Adrenal gland (tissue), 12 donors: ENCODE results near the gene PRDM16. TPM values are rescaled to one million over a fixed set of nuclear protein-coding genes. Genes with fewer than 3 reads are reported as not detected.

Source experiments
- DNase-seq, 7 donors: peaks; one replicate each; pipeline ENCODE4 v3.0.0-alpha.2; 2019 to 2020
- H3K27ac ChIP-seq, 5 donors: fragments of 200-600 bp; sonication (generic) in 4 of 5; 1 replicate in 3 of 5; 2 replicates in 2 of 5; pipeline versions ENCODE4 v1.5.1 to v1.8.0; 2016 to 2020; ENCODE audit warnings: mild to moderate bottlenecking in 1 of 5
- H3K27me3 ChIP-seq: fragments of 200-600 bp; 2 replicates; pipeline ENCODE4 v1.8.0; 2021
- H3K36me3 ChIP-seq, 2 donors: fragments of 200-600 bp; replicated peaks in 1 of 2; 1 replicate in 1 of 2; 2 replicates in 1 of 2; pipeline versions ENCODE4 v1.5.1 to v1.8.0; 2018 to 2022
- H3K4me1 ChIP-seq, 2 donors: fragments of 200-600 bp; replicated peaks in 1 of 2; 1 replicate in 1 of 2; 2 replicates in 1 of 2; pipeline versions ENCODE4 v1.5.1 to v1.8.0; 2018 to 2021
- H3K4me3 ChIP-seq, 4 donors: fragments of 200-600 bp; sonication (generic) in 3 of 4; one replicate each; pipeline ENCODE4 v1.5.1; 2016 to 2018
- H3K9me3 ChIP-seq, 3 donors: fragments of 200-600 bp; sonication (generic) in 1 of 3; replicated peaks in 1 of 3; 1 replicate in 2 of 3; 2 replicates in 1 of 3; pipeline versions ENCODE4 v1.5.1 to v1.8.0; 2016 to 2021
- CTCF ChIP-seq, 6 experiments: fragments of 450-650 bp in 4 of 6; fragments of 200-600 bp in 2 of 6; sonication (generic) in 1 of 6; IDR thresholded peaks; 1 replicate in 5 of 6; 2 replicates in 1 of 6; pipeline versions ENCODE4 v1.5.1 to v1.8.0; 2016 to 2021; ENCODE audit warnings: antibody characterized with exemption in 6 of 6, mild to moderate bottlenecking in 2 of 6, moderate library complexity in 1 of 6
- POLR2A ChIP-seq, 2 donors: fragments of 450-650 bp; IDR thresholded peaks; one replicate each; pipeline ENCODE4 v1.6.1; 2017; ENCODE audit warnings: antibody characterized with exemption in 2 of 2, mild to moderate bottlenecking in 2 of 2, moderate library complexity in 1 of 2
- WGBS, 4 donors: extraction: QIAGEN DNeasy Blood & Tissue Kit in 2 of 4; methylation state at CpG; one replicate each; pipeline versions ENCODE4 v1.1.5 to v1.1.7; 2013 to 2017; 5-methylcytosine and 5-hydroxymethylcytosine counted together
- intact Hi-C, 2 donors: fragments of 100-400 bp; cut with DNase I; formaldehyde crosslinking; loops; one replicate each; pipeline versions ENCODE4 v1.14.1 to v1.15.0; 2022 to 2023
- polyA plus RNA-seq, 3 donors: library from polyadenylated mRNA; stranded (reverse); fragments of 200-250 nt in 2 of 3; fragments of 350-450 nt in 1 of 3; fragmentation: Illumina TruSeq in 1 of 3; extraction: RNeasy Lipid Tissue Mini Kit (QIAGEN cat#74804) in 1 of 3; gene quantifications; one replicate each; pipeline ENCODE4 v1.2.3, GENCODE V29; 2013 to 2014
- total RNA-seq, 9 donors: library from RNA; depleted of rRNA in 4 of 9; stranded (reverse); fragments of >200 nt in 4 of 9; fragments of 120-200 nt in 1 of 9; fragmentation: NEBNext Ultra II Directional in 1 of 9; extraction: Animal tissue kit (Norgen Biotek cat#: 25700) in 1 of 9; gene quantifications; one replicate each; pipeline versions ENCODE4 v1.1.0 to v1.2.4, GENCODE V29; 2013 to 2023
- donor health status: healthy with polysubstance abuse.
- donor health status: Bipolar disorder and iron deficiency.
- donor health status: DM: yes; HTN: yes; CAD: no.
- donor health status: DM: no; HTN: no; CAD: no.
- donor health status: DM: no; HTN: no; CAD: no.
- donor health status: DM: yes; HTN: yes; CAD: no.

PRDM16 gene
- total and polyA plus RNA-seq, 12 donors: 0.04 to 2.8 (median 0.61) TPM; not detected in 1

DNA sequence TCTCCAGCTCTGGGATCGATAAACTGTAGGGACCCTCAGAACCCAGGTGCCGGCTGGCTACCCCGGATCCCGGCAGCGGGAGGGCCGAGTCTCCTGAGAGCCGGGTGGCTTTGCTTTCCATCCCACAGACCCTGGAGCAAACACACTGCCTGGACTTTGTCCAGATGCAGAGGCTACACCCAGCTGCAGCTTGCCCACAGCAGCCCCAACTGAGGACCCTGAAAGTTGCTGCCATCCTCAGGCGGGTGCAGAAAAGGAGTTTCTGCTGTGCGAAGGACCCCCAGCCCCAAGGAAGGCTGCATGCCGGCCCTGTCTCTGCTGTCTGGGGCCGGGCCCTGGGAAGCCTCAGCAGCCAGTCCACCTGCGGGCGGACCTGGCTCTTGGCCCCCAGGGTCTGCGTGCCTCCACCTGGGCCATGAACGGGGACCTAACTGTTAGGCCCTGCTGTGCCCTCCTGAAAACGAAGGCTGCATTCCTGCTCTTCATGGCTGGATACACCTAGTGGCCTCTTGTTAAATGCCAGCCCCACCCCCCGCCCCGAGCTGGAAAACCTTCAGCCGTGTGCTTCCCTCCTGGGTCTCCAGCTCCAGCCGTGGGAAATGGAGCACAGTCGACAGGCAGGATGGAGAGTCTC, 287.9 kb downstream of the PRDM16 start:
- no peak for TF ChIP-seq POLR2A (IDR thresholded peaks at IDR 0.05)
- no peak overlapping the region for H3K27ac ChIP-seq
- peaks cover 0 to 14% of the 10 kb centered on the region in 2 donors for H3K4me1 ChIP-seq

DNA sequence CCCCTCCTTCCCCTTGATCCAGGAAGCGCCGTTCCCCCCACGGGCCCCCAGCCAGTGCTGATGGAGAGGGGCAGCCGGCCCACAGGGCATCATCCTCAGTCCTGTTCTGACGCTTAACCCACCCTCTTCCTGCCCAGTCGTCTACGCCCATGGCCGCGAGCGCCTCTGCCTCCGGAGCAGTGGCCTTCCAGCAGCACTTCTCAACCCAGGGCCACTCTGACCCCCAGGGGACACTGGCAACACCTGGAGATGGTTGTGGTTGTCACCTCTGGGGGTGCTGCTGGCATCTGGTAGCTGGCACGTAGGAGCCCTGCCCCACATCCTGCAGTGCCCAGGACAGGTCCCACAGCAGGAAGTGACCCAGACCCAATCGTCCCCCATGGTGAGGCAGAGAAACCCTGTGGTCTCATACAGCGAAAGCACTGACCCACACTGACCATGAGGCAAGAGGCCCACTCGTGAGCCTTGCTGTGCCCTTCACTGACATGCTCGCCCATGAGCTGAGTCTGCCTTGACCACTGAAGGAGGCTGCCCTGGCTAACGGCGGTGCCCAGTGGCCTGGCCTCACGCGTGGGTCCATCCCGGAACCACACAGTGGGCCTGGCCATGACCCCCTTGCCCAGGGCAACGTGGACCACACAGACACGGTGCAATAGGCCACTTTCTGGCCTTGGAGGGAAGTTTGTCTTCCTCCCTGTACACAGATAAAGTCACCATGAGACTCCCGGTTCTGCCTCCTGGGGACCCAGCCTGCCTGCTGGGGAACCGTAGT, 288.7 kb downstream of the PRDM16 start:
- Histone ChIP-seq H3K36me3 (no peaks in the 10 kb centered on the region), H3K27ac (no peak overlapping the region), H3K4me1 (peaks cover 0 to 7% of the 10 kb centered on the region in 2 donors), H3K9me3 (no peaks in the 10 kb centered on the region), H3K27me3 (peaks cover under 1% of the 10 kb centered on the region), H3K4me3 (no peak overlapping the region)
- WGBS, 4 donors: 44 to 75% (median 74%) methylated on average over 5 to 25 of the region's 25 CpGs
- intact Hi-C loops: no loop called here
- no peak for TF ChIP-seq CTCF (IDR thresholded peaks at IDR 0.05)
- TF ChIP-seq POLR2A (IDR thresholded peaks at IDR 0.05): no peak
- DNase-seq: no peak

More for the DNA sequence above, 287.9 kb downstream of the PRDM16 start:
- intact Hi-C loops: no loop called here
- WGBS, 4 donors: 71 to 81% (median 75%) methylated on average over 6 to 21 of the region's 21 CpGs
- H3K27me3 ChIP-seq: no peaks in the 10 kb centered on the region
- H3K4me3 ChIP-seq: no peak overlapping the region
- no peaks in the 10 kb centered on the region for H3K36me3 ChIP-seq
- no peaks in the 10 kb centered on the region for H3K9me3 ChIP-seq
- DNase-seq: no peak

GRCh38 chr1:3359351-3359750, 290.3 kb downstream of the PRDM16 start:
- 70 to 77% (median 72%) methylated on average over 10 of the region's 10 CpGs for WGBS, 4 donors
- no peaks in the 10 kb centered on the region for H3K4me1 ChIP-seq
- H3K27ac ChIP-seq: no peak overlapping the region
- intact Hi-C loops: no loop called here
- H3K9me3 ChIP-seq: no peaks in the 10 kb centered on the region
- no peaks in the 10 kb centered on the region for H3K36me3 ChIP-seq
- DNase-seq: no peak
- no peak for TF ChIP-seq CTCF (IDR thresholded peaks at IDR 0.05)
- TF ChIP-seq POLR2A (IDR thresholded peaks at IDR 0.05): no peak
- H3K27me3 ChIP-seq: peaks cover 4% of the 10 kb centered on the region
- H3K4me3 ChIP-seq: no peak overlapping the region

- no peak overlapping the region for H3K4me3 ChIP-seq
- intact Hi-C loops: no loop called here
- no peaks in the 10 kb centered on the region for H3K36me3 ChIP-seq
- H3K4me1 ChIP-seq: no peaks in the 10 kb centered on the region
- no peak for TF ChIP-seq CTCF (IDR thresholded peaks at IDR 0.05)
- TF ChIP-seq POLR2A (IDR thresholded peaks at IDR 0.05): no peak
- no peak for DNase-seq
- 82 to 92% (median 85%) methylated on average over 28 to 31 of the region's 31 CpGs for WGBS, 4 donors
- no peaks in the 10 kb centered on the region for H3K9me3 ChIP-seq
- no peak overlapping the region for H3K27ac ChIP-seq
- peaks cover 4% of the 10 kb centered on the region for H3K27me3 ChIP-seq
Observed at GRCh38 chr1:3359756-3360440, 290.9 kb downstream of the PRDM16 start.
